HG02973 (cell line): ENCODE measurements around the gene RBM5.

Experiments used
- ATAC-seq: cut with Tn5 transposase; IDR thresholded peaks from one replicate; pipeline ENCODE4 v1.9.1; 2021; ENCODE audit warnings: moderate library complexity; ENCODE audit not compliant: unreplicated experiment

Gene RBM5

GRCh38 chr3:50158530-50159146 is 69.9 kb downstream of the RBM5 start:
- ATAC-seq: no peak

- no peak for ATAC-seq
These were observed 71.9 kb downstream of the RBM5 start for GRCh38 chr3:50160561-50160983.

DNA sequence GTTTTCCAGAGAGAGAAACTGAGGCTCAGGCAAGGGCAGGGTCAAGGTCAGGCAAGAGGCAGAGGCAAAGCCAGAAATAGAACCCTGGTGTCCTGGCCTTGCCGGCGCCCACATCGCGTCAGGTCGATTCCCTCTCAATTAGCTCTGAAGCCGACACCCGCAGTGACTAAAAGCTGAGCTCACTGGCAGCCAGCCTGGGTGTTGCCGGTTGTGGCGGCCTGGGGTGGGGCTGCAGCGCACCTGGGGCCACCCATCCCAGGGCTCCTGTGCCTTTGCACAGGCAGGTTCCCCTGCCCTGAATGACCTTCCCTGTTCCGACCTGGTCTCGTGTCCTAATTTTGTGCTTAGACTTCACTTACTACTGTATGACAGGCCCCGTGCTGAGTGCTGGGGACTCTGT is 72.6 kb downstream of the RBM5 start:
- ATAC-seq: no peak

- ATAC-seq: no peak
These were observed 73.5 kb downstream of the RBM5 start for GRCh38 chr3:50162034-50162883.

DNA sequence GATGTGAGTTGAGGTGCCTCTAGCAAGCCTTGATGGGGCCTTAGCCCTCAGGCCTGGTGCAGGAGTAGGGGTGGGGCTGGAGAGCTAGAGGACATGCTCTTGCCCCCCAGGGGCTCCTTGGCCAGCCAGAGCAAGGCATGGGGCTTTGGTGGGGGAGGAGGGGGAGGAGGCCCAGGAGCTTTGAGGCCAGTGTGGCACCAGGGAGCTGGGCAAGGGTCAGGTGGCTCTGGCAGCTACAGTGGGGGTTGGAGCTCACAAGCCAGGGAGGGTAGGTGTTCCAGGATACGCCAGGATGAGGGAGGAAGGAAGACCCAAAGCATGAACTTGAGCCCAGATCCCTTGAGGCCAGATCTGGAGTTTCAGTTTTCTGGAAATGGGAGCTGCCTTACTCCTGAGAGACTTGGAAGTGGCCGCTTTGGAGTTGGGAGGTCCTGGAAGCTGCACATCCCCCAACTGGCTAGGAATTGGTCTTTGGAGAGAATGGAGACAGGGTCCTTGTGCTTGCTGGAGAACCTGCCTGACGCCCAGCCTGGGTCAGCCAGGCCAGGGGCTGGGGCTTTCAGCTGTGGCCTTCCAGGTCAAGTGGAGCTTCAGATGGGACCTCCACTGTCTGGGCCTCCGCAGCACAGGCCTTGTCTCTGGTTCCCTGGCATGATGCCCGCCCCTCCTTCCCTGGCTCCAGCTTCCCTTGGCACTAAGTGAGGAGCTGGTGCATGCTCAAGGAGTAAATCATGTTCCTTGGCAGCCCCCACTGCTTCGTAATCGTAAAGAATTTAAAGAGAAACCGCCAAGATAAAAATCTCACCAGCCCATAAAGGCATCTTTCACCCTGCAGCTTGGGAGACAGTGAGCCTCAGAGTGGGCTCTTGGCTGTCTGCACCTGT is 75.1 kb downstream of the RBM5 start:
- ATAC-seq: no peak

- no peak for ATAC-seq
These were observed 75.8 kb downstream of the RBM5 start for GRCh38 chr3:50164481-50164880.

- no peak for ATAC-seq
These were observed 76.5 kb downstream of the RBM5 start for GRCh38 chr3:50164984-50165909.

- no peak for ATAC-seq
These were observed 77.3 kb downstream of the RBM5 start for GRCh38 chr3:50165910-50166538.

GRCh38 chr3:50166620-50167019 is 77.9 kb downstream of the RBM5 start:
- ATAC-seq: no peak

- no peak for ATAC-seq
These were observed 78.5 kb downstream of the RBM5 start for GRCh38 chr3:50167069-50167840.

DNA sequence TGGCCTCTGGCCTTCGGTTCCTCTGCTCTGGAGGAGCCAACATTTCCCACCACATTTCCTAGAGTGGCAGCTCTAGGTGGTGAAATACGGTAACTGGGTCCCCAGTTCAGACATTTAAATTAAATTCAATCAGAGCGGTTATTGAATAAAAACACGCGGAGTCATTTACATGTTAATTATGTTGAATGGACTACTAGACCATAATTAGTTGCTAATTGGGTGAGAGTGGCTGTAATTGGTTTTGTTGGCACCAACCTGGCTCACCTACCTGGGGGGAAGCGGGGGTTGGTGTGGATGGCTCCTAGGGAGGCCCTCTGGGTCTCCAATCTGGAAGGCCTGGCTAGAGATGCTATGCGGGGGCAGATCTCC is 79.1 kb downstream of the RBM5 start:
- ATAC-seq: no peak

DNA sequence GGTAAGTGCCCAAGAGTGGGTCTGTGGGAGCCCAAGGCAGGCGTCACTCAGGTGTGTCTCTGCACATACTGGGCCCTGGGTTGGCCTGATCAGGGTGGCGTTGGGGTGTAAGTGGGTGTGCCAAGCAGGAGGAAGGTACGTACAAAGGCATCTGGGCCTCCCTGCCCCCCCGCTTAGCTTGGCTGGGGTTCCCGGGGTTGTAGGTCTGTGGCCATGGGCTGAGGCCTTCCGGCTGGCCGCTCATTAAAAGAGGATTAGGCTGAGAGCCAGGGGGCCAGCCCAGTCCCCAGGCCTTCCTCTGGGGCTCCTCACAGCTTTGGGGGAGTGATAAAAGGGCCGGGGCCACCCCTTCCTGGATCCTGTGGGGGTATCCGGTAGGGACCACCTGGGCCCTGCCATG is 79.7 kb downstream of the RBM5 start:
- ATAC-seq: no peak
